Body of pancreas (tissue), 4 donors: ENCODE data around the gene NAPA.

ENCODE experiments used
- POLR2A ChIP-seq, 3 donors: fragments of 450-650 bp; IDR thresholded peaks; one replicate each; pipeline ENCODE4 v1.6.1; 2016; ENCODE audit warnings: antibody characterized with exemption in 3 of 3, mild to moderate bottlenecking in 2 of 3
- TF ChIP-seq, protein P1 (sequence below), 7 experiments: fragments of 450-650 bp in 4 of 7; fragments of 200-600 bp in 3 of 7; sonication (generic) in 3 of 7; IDR thresholded peaks; one replicate each; pipeline ENCODE4 v1.5.1; 2016 to 2019; ENCODE audit warnings: antibody characterized with exemption in 7 of 7

DNA sequence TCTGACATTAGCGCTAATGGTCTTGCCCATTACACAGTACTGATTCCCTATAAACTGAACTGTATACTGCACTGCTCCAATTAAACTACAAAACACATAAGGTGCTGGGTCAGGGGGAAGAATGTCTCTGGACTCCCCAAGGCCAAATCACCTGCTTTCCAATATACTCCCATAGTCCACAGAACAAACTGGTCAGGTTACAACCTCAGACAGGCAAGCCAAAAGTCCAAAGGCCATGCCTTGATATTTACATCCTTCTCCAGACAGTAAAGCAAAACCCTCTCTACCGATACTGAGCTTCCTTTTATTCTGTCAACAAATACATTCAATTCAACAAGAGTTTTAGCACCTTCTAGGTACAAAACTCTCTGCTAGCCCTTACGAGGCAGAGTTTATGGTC, 49.2 kb upstream of the NAPA start:
- no peak for TF ChIP-seq POLR2A (IDR thresholded peaks at IDR 0.05)
- TF ChIP-seq, protein P1, sequence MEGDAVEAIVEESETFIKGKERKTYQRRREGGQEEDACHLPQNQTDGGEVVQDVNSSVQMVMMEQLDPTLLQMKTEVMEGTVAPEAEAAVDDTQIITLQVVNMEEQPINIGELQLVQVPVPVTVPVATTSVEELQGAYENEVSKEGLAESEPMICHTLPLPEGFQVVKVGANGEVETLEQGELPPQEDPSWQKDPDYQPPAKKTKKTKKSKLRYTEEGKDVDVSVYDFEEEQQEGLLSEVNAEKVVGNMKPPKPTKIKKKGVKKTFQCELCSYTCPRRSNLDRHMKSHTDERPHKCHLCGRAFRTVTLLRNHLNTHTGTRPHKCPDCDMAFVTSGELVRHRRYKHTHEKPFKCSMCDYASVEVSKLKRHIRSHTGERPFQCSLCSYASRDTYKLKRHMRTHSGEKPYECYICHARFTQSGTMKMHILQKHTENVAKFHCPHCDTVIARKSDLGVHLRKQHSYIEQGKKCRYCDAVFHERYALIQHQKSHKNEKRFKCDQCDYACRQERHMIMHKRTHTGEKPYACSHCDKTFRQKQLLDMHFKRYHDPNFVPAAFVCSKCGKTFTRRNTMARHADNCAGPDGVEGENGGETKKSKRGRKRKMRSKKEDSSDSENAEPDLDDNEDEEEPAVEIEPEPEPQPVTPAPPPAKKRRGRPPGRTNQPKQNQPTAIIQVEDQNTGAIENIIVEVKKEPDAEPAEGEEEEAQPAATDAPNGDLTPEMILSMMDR (IDR thresholded peaks at IDR 0.05) = no peak
